Uterus (tissue), 4 donors: ENCODE results near the gene TRAF1. TPM values are rescaled to one million over a fixed set of nuclear protein-coding genes. Genes with fewer than 3 reads are reported as not detected.

Experiments
- DNase-seq, 2 donors: peaks; one replicate each; pipeline ENCODE4 v3.0.0-alpha.2; 2019 to 2020
- H3K27ac ChIP-seq, 2 donors: fragments of 200-600 bp; sonication (generic); 1 replicate in 1 of 2; 2 replicates in 1 of 2; pipeline ENCODE4 v1.5.1; 2016 to 2018
- H3K27me3 ChIP-seq, 2 donors: fragments of 200-600 bp; sonication (generic); one replicate each; pipeline ENCODE4 v1.5.1; 2018 to 2019; ENCODE audit warnings: control low read depth in 1 of 2
- H3K36me3 ChIP-seq, 2 donors: fragments of 200-600 bp; sonication (generic); one replicate each; pipeline ENCODE4 v1.5.1; 2019; ENCODE audit warnings: control low read depth in 1 of 2
- H3K4me1 ChIP-seq, 2 donors: fragments of 200-600 bp; sonication (generic); one replicate each; pipeline ENCODE4 v1.5.1; 2018 to 2019; ENCODE audit warnings: control low read depth in 1 of 2
- H3K4me3 ChIP-seq, 2 donors: fragments of 200-600 bp; sonication (generic); 1 replicate in 1 of 2; 2 replicates in 1 of 2; pipeline ENCODE4 v1.5.1; 2018 to 2019; ENCODE audit warnings: mild to moderate bottlenecking in 1 of 2
- H3K9me3 ChIP-seq, 2 donors: fragments of 200-600 bp; sonication (generic); one replicate each; pipeline ENCODE4 v1.5.1; 2019; ENCODE audit warnings: control low read depth in 1 of 2
- POLR2A ChIP-seq, 2 donors: fragments of 450-650 bp; IDR thresholded peaks; one replicate each; pipeline ENCODE4 v1.6.1; 2016; ENCODE audit warnings: antibody characterized with exemption in 2 of 2, mild to moderate bottlenecking in 1 of 2, moderate library complexity in 1 of 2
- intact Hi-C: fragments of 100-400 bp; cut with DNase I; formaldehyde crosslinking; loops from one replicate; pipeline ENCODE4 v1.15.1; 2023; ENCODE audit warnings: low total_unique reads
- total RNA-seq, 4 donors: library from RNA; depleted of rRNA in 3 of 4; stranded (reverse); fragments of >200 nt in 3 of 4; gene quantifications; one replicate each; pipeline versions ENCODE4 v1.1.0 to v1.2.4, GENCODE V29; 2014 to 2023
- TF ChIP-seq, protein P1 (sequence below), 4 experiments: fragments of 200-600 bp in 2 of 4; fragments of 450-650 bp in 2 of 4; sonication (generic) in 2 of 4; IDR thresholded peaks; one replicate each; pipeline ENCODE4 v1.5.1; 2016 to 2019; ENCODE audit warnings: antibody characterized with exemption in 4 of 4, mild to moderate bottlenecking in 2 of 4, moderate library complexity in 1 of 4
- donor health status: DM: yes; HTN: yes; CAD: no.

The TRAF1 gene
- total RNA-seq, 4 donors from 2014 or later, result 0.51 to 8.7 (median 2.6) TPM

- no peak overlapping the region for H3K4me3 ChIP-seq
- peaks cover 15 to 18% of the 10 kb centered on the region in 2 donors for H3K4me1 ChIP-seq
- no peak overlapping the region for H3K27ac ChIP-seq
- intact Hi-C loops, result loop anchor here (5.0 kb wide), 1 partner anchor 62 kb away; the partner anchor contains the start of gene PHF19
- no peaks in the 10 kb centered on the region for H3K27me3 ChIP-seq
- TF ChIP-seq, protein P1, sequence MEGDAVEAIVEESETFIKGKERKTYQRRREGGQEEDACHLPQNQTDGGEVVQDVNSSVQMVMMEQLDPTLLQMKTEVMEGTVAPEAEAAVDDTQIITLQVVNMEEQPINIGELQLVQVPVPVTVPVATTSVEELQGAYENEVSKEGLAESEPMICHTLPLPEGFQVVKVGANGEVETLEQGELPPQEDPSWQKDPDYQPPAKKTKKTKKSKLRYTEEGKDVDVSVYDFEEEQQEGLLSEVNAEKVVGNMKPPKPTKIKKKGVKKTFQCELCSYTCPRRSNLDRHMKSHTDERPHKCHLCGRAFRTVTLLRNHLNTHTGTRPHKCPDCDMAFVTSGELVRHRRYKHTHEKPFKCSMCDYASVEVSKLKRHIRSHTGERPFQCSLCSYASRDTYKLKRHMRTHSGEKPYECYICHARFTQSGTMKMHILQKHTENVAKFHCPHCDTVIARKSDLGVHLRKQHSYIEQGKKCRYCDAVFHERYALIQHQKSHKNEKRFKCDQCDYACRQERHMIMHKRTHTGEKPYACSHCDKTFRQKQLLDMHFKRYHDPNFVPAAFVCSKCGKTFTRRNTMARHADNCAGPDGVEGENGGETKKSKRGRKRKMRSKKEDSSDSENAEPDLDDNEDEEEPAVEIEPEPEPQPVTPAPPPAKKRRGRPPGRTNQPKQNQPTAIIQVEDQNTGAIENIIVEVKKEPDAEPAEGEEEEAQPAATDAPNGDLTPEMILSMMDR (IDR thresholded peaks at IDR 0.05), result no peak
- TF ChIP-seq POLR2A (IDR thresholded peaks at IDR 0.05), result no peak
- no peaks in the 10 kb centered on the region for H3K36me3 ChIP-seq
- DNase-seq, result no peak
- H3K9me3 ChIP-seq, result no peaks in the 10 kb centered on the region
These were observed 12.3 kb upstream of the TRAF1 start for GRCh38 chr9:120938851-120939250.

- Histone ChIP-seq H3K4me3 (no peak overlapping the region), H3K9me3 (no peaks in the 10 kb centered on the region), H3K27me3 (no peaks in the 10 kb centered on the region), H3K4me1 (peaks cover 15 to 16% of the 10 kb centered on the region in 2 donors), H3K36me3 (no peaks in the 10 kb centered on the region), H3K27ac (peak overlapping the region; percentile 79 to 92)
- TF ChIP-seq, protein P1 (IDR thresholded peaks at IDR 0.05), result no peak
- TF ChIP-seq POLR2A (IDR thresholded peaks at IDR 0.05), result no peak
- DNase-seq, result no peak
- intact Hi-C loops, result loop anchor here (5.0 kb wide), 1 partner anchor 60 kb away; the partner anchor contains the start of gene PHF19
These were observed 11.0 kb upstream of the TRAF1 start for GRCh38 chr9:120937596-120937995.

- no peaks in the 10 kb centered on the region for H3K36me3 ChIP-seq
- peak overlapping the region; percentile 79 to 92 for H3K27ac ChIP-seq
- DNase-seq, result peak in 1 of 2 donors; percentile 50
- H3K9me3 ChIP-seq, result no peaks in the 10 kb centered on the region
- H3K4me3 ChIP-seq, result no peak overlapping the region
- no peaks in the 10 kb centered on the region for H3K27me3 ChIP-seq
- intact Hi-C loops, result loop anchor here (5.0 kb wide), 1 partner anchor 60 kb away; the partner anchor contains the start of gene PHF19
- TF ChIP-seq, protein P1 (IDR thresholded peaks at IDR 0.05), result no peak
- H3K4me1 ChIP-seq, result peaks cover 12 to 15% of the 10 kb centered on the region in 2 donors
These were observed 10.5 kb upstream of the TRAF1 start for GRCh38 chr9:120937127-120937526.

GRCh38 chr9:120936764-120937122, 10.1 kb upstream of the TRAF1 start:
- Histone ChIP-seq H3K9me3 (no peaks in the 10 kb centered on the region), H3K27me3 (no peaks in the 10 kb centered on the region), H3K4me3 (no peak overlapping the region), H3K36me3 (no peaks in the 10 kb centered on the region), H3K4me1 (peaks cover 12 to 15% of the 10 kb centered on the region in 2 donors), H3K27ac (peak overlapping the region; percentile 79 to 92)
- DNase-seq, result no peak
- intact Hi-C loops, result loop anchor here (5.0 kb wide), 1 partner anchor 59 kb away; the partner anchor contains the start of gene PHF19
- TF ChIP-seq, protein P1 (IDR thresholded peaks at IDR 0.05), result no peak
- TF ChIP-seq POLR2A (IDR thresholded peaks at IDR 0.05), result no peak

DNA sequence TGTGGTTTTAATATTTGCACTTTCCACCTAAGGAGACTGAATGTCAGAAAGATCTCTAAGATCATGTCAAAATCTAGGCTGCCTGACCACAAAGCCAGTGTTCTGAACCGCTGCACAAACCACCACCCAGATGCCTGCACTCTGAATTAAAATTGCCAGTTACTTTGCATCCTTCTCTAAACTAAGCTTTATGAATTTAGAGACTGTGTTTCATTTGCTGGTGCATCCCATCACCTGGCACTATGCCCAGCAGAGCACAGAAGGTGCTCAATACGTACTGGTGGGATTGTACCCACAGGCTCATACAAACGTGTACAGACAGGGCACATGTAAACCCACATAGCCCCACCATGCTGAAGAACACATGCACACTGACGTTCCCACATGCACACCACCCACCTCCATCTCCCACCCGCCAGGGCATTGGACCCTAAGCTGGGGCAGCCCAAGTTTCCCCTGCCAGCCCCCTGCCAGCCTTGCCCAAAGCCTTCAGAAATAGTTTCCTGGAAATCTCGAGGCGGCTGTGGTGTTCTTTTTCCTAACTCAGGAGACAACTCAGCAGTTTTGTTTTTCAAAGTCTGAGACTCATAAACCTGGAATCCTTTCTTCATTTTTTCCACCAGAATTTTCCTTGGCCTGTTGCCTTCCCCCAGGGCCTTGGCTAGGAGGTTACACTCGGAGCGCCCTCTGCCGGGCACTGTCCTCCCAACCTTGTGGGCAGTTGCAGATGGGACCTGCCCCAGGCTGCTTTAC, 9.6 kb upstream of the TRAF1 start:
- Histone ChIP-seq H3K9me3 (no peaks in the 10 kb centered on the region), H3K4me1 (peaks cover 12 to 15% of the 10 kb centered on the region in 2 donors), H3K36me3 (no peaks in the 10 kb centered on the region), H3K27ac (peak overlapping the region; percentile 83 to 92), H3K27me3 (no peaks in the 10 kb centered on the region), H3K4me3 (peak overlapping the region in 1 of 2 donors; percentile 9)
- peak; percentile 94 to 97 for DNase-seq
- intact Hi-C loops, result loop anchor here (5.0 kb wide), 1 partner anchor 59 kb away; the partner anchor contains the start of gene PHF19
- TF ChIP-seq POLR2A (IDR thresholded peaks at IDR 0.05), result no peak
- TF ChIP-seq, protein P1 (IDR thresholded peaks at IDR 0.05), result peak; percentile 91 to 96 (median 93)
